Measurements from ENCODE around the gene GPR137.

The GPR137 gene

DNA sequence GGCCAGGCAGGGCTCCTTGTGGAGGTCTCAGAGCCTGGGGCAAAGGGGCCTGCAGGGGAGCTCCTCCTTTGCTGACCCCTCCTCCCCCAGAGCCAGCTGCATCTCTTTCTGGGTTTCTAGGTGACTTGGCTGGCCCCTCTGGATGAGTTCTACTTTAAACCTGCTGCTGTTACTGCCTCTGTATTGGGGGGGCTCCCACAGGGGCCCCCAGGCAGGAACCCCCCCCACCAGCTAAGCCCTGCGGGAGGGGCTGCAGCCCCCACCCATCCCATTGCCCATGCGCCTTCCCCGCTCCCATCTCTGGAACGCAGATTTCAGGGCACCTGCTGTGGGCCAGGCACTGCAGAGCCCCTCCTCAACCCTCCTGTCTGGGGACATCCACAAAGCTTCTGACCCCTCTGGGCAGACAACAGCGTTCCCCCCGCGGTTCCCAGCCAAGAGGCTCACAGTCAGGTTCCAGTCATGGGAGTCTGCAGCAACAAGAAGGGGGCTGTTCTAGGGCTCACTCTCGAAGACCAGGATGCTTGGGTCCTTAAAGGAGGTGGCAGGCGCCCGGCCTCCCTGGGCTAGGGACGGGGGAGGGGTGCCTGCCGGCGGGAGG, 35.1 kb upstream of the GPR137 start:
- H3K27ac ChIP-seq: peak overlapping the region; percentile 82; the same call in 1 of the 2 replicates
- TF ChIP-seq, protein P1, sequence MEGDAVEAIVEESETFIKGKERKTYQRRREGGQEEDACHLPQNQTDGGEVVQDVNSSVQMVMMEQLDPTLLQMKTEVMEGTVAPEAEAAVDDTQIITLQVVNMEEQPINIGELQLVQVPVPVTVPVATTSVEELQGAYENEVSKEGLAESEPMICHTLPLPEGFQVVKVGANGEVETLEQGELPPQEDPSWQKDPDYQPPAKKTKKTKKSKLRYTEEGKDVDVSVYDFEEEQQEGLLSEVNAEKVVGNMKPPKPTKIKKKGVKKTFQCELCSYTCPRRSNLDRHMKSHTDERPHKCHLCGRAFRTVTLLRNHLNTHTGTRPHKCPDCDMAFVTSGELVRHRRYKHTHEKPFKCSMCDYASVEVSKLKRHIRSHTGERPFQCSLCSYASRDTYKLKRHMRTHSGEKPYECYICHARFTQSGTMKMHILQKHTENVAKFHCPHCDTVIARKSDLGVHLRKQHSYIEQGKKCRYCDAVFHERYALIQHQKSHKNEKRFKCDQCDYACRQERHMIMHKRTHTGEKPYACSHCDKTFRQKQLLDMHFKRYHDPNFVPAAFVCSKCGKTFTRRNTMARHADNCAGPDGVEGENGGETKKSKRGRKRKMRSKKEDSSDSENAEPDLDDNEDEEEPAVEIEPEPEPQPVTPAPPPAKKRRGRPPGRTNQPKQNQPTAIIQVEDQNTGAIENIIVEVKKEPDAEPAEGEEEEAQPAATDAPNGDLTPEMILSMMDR (IDR thresholded peaks at IDR 0.05): no peak

DNA sequence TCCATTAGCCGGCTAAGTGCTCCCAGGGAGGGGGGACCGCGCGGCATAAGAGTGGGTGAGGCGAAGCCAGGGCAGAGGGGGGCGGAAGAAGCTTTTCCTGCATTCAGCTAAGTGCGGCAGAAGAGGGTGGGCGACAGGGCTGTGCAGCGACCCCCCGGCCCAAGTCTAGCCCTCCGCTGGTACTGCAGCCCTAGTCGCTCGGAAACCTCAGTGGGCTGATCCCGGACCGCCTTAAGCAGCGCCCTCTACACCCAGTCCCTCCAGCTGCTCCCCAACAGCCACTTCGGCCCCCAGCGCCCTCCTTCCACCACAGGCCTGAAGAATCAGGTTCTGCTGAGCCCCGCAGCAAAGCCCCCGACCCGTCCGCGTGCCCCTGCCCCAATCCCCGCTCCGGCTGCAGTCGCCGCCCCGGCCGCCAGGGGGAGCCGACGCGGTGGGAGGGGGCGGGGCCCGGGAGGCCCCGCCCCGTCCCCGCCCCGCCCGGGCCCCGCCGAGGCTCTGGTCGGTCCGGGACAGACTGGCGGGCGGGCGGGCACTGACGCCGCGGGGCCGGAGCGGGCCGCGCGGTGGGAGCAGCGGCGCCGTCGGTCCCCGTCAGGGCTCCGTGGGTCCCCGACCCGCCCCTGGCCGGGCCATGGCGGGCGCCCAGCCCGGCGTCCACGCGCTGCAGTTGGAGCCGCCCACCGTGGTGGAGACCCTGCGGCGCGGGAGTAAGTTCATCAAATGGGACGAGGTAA, 34.5 kb upstream of the GPR137 start, which contains the start of gene PLCB3:
Gene PLCB3, plus strand, starts transcription at position 515 of the 737 bp plus-strand sequence. Its CDS starts 120 bp downstream, at position 635.
- H3K27ac ChIP-seq: peak within 1 kb of the TSS; percentile 82
- TF ChIP-seq, protein P1 (IDR thresholded peaks at IDR 0.05): peak; percentile 96
- no peak for TF ChIP-seq ZFX (IDR thresholded peaks at IDR 0.05; ENCODE audit: borderline replicate concordance)

DNA sequence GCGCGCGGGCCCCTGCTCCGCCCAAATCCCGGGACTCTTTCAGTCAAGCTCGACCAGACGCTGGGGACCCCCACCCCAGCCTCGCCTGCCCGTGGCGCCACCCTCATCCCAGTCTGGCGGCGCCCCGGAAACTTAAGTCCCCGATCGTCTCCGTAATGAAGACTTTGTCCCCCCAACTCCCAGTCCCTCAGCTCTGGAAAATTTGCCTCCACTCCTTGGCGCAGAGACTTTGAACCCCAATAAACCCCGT, 34.0 kb upstream of the GPR137 start:
- peak overlapping the region; percentile 82 for H3K27ac ChIP-seq
- TF ChIP-seq, protein P1 (IDR thresholded peaks at IDR 0.05): no peak
- TF ChIP-seq ZFX (IDR thresholded peaks at IDR 0.05; ENCODE audit: borderline replicate concordance): no peak

DNA sequence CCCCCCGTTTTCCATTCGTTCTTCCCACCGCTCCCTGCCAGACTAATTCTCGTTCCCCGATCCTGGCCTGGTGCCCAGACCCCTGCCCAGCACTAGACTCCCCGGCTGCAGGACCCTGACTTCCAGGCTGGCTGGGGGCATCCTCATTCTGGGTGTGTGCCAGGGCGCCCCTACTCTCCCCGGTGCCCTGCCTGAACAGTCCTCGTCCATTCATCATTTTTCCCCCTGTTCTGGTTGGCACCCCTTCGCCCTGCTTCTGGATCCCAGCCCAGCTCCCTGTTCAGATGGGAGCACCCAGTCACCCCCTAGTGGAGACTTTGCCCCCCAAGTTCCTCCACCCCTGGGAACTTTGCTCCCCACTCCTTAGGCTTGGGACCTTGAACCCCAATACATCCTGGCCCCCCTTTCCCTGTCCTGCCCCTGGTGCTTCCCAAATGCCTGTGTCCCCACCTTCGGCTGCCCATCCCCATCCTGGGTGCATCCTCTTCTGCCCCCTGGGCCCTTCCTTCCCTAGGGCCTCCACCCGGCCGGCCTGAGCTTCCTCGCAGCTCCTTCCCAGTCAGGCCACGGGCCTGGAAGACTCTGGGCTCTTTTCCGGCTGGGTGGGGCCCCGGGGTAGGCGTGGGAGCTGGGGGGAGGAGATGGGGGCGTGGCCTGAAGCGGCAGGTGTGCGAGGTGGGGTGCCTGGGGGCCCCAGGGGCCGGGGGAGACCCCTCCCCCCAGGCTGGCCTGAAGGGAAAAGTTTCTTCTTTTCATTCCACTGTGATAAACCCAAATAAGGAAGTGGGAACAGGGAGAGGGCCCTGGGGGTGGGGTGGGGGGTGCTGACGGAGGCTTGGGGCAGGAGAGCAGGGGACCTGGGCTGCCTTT, 33.4 kb upstream of the GPR137 start:
- H3K27ac ChIP-seq: peak overlapping the region; percentile 82
- TF ChIP-seq, protein P1 (IDR thresholded peaks at IDR 0.05): no peak
- TF ChIP-seq ZFX (IDR thresholded peaks at IDR 0.05; ENCODE audit: borderline replicate concordance): no peak

DNA sequence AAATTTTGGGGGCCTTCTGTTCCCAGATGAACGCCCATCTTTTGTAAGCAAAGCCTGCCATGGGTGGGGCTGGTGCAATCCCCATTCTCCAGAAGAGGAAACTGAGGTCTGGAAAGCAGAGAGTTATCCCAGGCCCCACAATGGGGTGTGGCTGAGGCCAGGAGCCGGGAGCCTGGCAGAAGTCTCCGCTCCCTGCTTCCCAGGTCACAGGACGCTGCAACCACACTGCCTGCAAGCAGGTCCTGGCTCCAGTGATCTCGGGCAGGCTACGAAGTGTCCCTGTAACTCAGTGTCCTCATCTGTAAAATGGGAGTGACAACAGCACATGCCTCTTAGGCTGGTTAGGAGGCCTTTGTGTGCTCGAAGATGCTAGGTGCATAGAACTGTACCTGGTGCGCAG, 32.6 kb upstream of the GPR137 start:
- H3K27ac ChIP-seq: peak overlapping the region; percentile 82
- TF ChIP-seq, protein P1 (IDR thresholded peaks at IDR 0.05): no peak
- no peak for TF ChIP-seq ZFX (IDR thresholded peaks at IDR 0.05; ENCODE audit: borderline replicate concordance)

DNA sequence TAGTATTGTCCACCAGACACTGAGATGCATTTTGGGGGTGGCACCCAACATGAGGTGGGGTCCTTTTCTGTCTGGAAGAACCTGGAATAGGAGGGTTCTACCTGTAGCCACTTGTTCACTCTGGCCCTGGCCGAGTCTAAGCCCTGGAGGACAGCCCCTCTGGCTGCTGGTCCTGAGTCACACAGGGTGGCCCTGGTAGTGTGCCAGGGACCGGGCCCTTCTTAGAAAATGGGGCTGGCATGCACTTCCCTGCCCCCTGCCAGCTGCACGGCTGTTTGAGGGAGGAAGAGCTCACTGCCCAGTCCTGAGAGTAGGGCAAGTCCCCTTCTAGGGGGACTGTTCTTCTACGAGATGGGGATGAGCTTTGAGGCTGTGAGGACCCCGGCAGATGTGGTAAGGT, 32.2 kb upstream of the GPR137 start:
- peak overlapping the region; percentile 82 for H3K27ac ChIP-seq
- TF ChIP-seq, protein P1 (IDR thresholded peaks at IDR 0.05): no peak
- TF ChIP-seq ZFX (IDR thresholded peaks at IDR 0.05; ENCODE audit: borderline replicate concordance): no peak
